Right atrium auricular region (tissue), 2 donors: ENCODE measurements around the gene LGALS3BP. TPM values are rescaled to one million over a fixed set of nuclear protein-coding genes. Genes with fewer than 3 reads are reported as not detected.

Experiments
- DNase-seq: peaks from one replicate; pipeline ENCODE4 v3.0.0-alpha.2; 2019; ENCODE audit warnings: low spot score
- H3K27ac ChIP-seq, 2 donors: fragments of 200-600 bp; sonication (generic); 1 replicate in 1 of 2; 2 replicates in 1 of 2; pipeline ENCODE4 v1.5.1; 2016 to 2019
- H3K27me3 ChIP-seq, 2 donors: fragments of 200-600 bp; sonication (generic); one replicate each; pipeline versions ENCODE4 v1.5.1 to v1.6.0; 2017 to 2019
- H3K36me3 ChIP-seq: fragments of 200-600 bp; sonication (generic); one replicate; pipeline ENCODE4 v1.5.1; 2016
- H3K4me1 ChIP-seq, 2 donors: fragments of 200-600 bp; sonication (generic); one replicate each; pipeline versions ENCODE4 v1.5.1 to v1.6.0; 2017 to 2019
- H3K4me3 ChIP-seq, 2 donors: fragments of 200-600 bp; sonication (generic); 1 replicate in 1 of 2; 2 replicates in 1 of 2; pipeline ENCODE4 v1.5.1; 2017 to 2019; ENCODE audit warnings: mild to moderate bottlenecking in 1 of 2, moderate library complexity in 1 of 2
- H3K9me3 ChIP-seq, 2 donors: fragments of 200-600 bp; sonication (generic); one replicate each; pipeline ENCODE4 v1.5.1; 2019
- total RNA-seq, 2 donors: library from RNA; depleted of rRNA; stranded (reverse); fragments of >200 nt; gene quantifications; one replicate each; pipeline ENCODE4 v1.1.0, GENCODE V29; 2016
- TF ChIP-seq, protein P1 (sequence below), 2 donors: fragments of 200-600 bp; sonication (generic); IDR thresholded peaks; one replicate each; pipeline ENCODE4 v1.5.1; 2019; ENCODE audit warnings: antibody characterized with exemption in 2 of 2

LGALS3BP gene
- total RNA-seq, 2 donors from 2014 or later: 488 to 733 TPM

DNA sequence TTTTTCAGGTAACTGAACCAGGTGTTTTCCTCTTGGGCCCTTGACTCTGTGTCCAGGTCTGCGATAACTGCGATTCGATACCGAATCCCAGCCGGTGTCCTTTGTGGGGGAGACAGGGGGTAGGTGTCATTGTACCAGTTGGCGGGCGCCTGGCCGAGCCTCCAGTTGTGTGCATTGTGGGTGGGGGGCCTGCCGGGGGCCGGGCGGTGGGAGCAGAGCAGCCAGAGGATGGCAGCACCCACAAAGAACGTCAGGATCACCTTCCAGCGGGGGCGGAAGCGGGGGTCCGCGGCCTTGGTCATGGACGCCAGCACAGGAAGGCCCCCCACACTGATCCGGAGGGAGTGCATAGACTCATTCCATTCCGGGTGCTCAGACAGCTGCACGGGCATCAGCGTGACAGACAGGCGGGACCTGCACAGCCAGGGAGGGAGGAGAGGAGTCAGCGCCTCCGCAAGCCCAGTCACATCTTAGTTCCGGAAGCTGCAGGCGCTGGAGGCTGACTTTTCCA lies 17.6 kb upstream of the LGALS3BP start:
- no peak overlapping the region for H3K27ac ChIP-seq

DNA sequence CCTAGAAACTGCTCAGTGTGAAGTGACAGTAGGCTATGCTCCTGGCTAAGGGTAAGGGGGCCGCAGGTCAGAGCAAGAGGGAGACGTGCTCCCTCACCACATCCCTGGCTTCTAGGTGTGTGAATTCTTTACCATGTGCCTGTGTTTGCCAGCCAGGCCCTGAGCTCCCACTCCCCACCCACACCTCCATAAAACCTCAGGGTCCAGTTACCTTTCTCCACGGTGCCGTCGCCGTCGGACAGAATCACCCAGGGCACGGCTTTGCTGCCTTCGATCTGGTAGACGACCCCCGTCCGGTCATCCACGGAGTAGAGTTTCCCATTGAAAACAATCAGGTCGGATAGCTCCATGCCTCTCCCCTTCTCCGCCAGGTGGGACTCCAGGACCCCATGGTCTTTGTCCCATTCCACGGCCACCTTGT lies 17.1 kb upstream of the LGALS3BP start:
- TF ChIP-seq, protein P1, sequence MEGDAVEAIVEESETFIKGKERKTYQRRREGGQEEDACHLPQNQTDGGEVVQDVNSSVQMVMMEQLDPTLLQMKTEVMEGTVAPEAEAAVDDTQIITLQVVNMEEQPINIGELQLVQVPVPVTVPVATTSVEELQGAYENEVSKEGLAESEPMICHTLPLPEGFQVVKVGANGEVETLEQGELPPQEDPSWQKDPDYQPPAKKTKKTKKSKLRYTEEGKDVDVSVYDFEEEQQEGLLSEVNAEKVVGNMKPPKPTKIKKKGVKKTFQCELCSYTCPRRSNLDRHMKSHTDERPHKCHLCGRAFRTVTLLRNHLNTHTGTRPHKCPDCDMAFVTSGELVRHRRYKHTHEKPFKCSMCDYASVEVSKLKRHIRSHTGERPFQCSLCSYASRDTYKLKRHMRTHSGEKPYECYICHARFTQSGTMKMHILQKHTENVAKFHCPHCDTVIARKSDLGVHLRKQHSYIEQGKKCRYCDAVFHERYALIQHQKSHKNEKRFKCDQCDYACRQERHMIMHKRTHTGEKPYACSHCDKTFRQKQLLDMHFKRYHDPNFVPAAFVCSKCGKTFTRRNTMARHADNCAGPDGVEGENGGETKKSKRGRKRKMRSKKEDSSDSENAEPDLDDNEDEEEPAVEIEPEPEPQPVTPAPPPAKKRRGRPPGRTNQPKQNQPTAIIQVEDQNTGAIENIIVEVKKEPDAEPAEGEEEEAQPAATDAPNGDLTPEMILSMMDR (IDR thresholded peaks at IDR 0.05): no peak
- Histone ChIP-seq H3K36me3 (peaks cover 34% of the 10 kb centered on the region), H3K27me3 (no peaks in the 10 kb centered on the region), H3K4me3 (no peak overlapping the region), H3K4me1 (peaks cover 0 to 27% of the 10 kb centered on the region in 2 donors), H3K27ac (peak overlapping the region in 1 of 2 donors; percentile 0), H3K9me3 (no peaks in the 10 kb centered on the region)
- DNase-seq: no peak

More for the DNA sequence above, 17.6 kb upstream of the LGALS3BP start:
- TF ChIP-seq, protein P1 (IDR thresholded peaks at IDR 0.05): no peak
- peaks cover 29% of the 10 kb centered on the region for H3K36me3 ChIP-seq
- no peaks in the 10 kb centered on the region for H3K27me3 ChIP-seq
- no peak for DNase-seq
- peaks cover 0 to 27% of the 10 kb centered on the region in 2 donors for H3K4me1 ChIP-seq
- no peak overlapping the region for H3K4me3 ChIP-seq
- no peaks in the 10 kb centered on the region for H3K9me3 ChIP-seq

DNA sequence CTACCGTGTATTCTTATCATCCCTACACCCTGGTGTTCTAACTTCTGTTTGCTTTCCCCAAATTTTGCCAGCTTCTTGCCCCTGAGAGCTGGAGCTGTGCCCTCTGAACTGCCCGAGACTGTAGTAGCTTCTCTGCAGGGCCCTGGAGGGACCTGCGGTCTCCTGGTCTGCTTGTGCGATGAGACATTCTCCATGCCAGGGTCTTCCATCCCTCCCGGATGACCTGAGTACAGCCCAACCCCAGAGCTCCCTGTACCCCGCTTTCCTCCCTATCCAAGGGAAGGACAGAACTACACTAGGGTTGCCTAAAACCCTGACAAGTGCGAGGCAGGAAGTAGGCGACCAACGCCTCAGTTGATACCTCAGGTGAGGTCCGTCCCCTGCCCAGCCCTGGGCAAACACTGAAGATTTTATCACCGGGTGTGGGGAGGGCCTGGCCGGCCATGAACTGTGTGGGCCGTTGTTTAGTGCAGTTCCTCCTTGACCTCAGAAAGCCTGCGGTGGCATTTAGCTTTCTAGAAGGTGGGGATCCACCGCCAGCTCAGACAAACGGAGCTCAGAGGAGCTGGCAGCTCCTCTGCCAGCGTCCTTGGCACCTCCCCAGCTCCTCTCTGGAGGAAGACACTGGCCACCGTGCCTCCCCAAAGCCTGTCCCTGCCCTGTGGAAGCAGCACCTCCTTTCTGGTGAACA lies 16.2 kb upstream of the LGALS3BP start:
- no peak overlapping the region for H3K4me3 ChIP-seq
- TF ChIP-seq, protein P1 (IDR thresholded peaks at IDR 0.05): no peak
- H3K27me3 ChIP-seq: no peaks in the 10 kb centered on the region
- peaks cover 42% of the 10 kb centered on the region for H3K36me3 ChIP-seq
- DNase-seq: no peak
- H3K4me1 ChIP-seq: peaks cover 0 to 27% of the 10 kb centered on the region in 2 donors
- H3K27ac ChIP-seq: peak overlapping the region; percentile 0 to 22
- H3K9me3 ChIP-seq: no peaks in the 10 kb centered on the region

DNA sequence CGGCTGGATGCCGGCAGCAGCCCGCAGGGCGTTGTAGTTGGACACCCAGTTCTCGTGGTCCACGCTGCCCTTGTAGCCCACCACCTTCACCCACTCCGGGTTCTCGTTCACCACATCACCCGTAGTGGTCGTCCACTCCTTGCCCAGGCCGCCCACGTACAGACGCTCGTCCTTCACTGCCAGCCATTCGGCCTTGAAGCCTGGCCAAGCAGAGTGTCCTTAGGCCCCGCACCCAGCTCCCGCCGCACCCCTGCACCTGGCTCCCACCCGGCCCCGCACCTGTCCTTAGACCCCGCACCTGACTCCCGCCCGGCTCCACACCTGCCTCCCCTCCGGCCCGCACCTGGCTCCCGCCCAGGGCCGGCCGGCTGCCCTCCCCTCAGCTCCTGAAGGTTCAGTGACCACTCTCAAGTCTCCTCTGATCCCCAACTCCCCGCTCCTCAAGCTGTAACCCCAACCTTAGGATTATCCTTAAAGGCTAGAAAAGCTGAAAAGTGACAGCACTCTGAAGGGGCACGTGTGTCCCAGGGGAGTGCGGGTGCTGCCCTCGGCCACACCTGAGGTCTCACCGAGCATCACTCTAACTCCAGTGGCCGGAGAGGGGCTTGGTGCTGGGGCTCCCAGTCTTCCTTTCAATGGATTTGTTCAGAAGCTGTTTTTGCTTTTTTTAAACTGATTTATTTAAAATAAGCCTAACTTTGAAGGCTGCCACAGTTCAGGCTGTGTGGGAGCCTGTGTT lies 15.5 kb upstream of the LGALS3BP start:
- Histone ChIP-seq H3K4me3 (no peak overlapping the region), H3K9me3 (no peaks in the 10 kb centered on the region), H3K4me1 (peaks cover 0 to 27% of the 10 kb centered on the region in 2 donors), H3K36me3 (peaks cover 48% of the 10 kb centered on the region), H3K27me3 (no peaks in the 10 kb centered on the region), H3K27ac (no peak overlapping the region)
- TF ChIP-seq, protein P1 (IDR thresholded peaks at IDR 0.05): no peak
- no peak for DNase-seq

DNA sequence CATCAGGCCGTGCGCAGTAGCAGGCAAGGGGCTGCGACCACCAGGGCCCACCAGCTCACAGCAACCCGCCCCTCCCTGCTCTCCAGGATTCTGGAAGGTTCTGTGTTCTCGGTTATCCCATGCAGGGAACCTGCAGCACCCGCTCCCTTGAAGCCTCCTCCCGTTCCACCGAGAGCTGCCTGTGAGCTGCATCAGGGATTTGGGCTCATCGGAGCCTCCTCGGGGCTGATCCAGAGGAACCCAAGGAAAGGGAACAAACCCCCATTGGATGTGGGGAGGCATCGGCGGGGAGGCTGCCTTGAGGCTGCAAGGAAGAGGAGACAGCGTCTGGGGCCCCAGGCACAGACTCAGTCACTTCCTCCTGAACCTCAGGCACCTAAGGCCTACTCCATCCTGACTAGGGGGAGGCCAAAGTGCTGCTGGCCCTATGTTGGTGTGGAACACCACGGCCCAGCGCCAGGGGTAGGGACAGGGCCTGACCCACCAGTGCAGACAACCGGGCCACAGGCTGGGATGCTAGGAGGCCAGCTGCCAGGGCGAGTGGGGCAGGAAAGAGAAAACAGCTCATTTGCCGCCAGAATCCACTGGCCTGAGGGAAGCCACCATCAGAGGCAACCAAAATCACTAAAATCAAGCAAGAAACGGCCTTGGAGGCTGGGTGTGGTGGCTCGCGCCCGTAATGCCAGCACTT lies 14.4 kb upstream of the LGALS3BP start:
- H3K9me3 ChIP-seq: no peaks in the 10 kb centered on the region
- DNase-seq: no peak
- no peaks in the 10 kb centered on the region for H3K27me3 ChIP-seq
- TF ChIP-seq, protein P1 (IDR thresholded peaks at IDR 0.05): no peak
- H3K27ac ChIP-seq: no peak overlapping the region
- H3K4me1 ChIP-seq: peaks cover 0 to 26% of the 10 kb centered on the region in 2 donors
- H3K4me3 ChIP-seq: no peak overlapping the region
- peaks cover 50% of the 10 kb centered on the region for H3K36me3 ChIP-seq
